HG02678 (cell line): Measurements from ENCODE around the gene CEP70.
"Not testable (repeated sequence)": the region's sequence is repeated elsewhere in the genome, so short reads cannot be mapped to it uniquely, and the experiment has no call there.

Source experiments
- ATAC-seq: cut with Tn5 transposase; IDR thresholded peaks from one replicate; pipeline ENCODE4 v1.9.1; 2021; ENCODE audit warnings: mild to moderate bottlenecking, moderate library complexity; ENCODE audit not compliant: unreplicated experiment

CEP70 gene

GRCh38 chr3:138593488-138594149 lies 441 bp downstream of the CEP70 start:
- ATAC-seq, result no peak

GRCh38 chr3:138591392-138591791 lies 2.7 kb downstream of the CEP70 start:
- no peak for ATAC-seq

GRCh38 chr3:138588445-138588844 lies 5.6 kb downstream of the CEP70 start:
- ATAC-seq, result no peak

GRCh38 chr3:138587374-138587773 lies 6.7 kb downstream of the CEP70 start:
- no peak for ATAC-seq

- ATAC-seq, result no peak
Observed at GRCh38 chr3:138578961-138579574, 15.0 kb downstream of the CEP70 start.

GRCh38 chr3:138578141-138578540 lies 15.9 kb downstream of the CEP70 start:
- peak; percentile 96 for ATAC-seq

GRCh38 chr3:138573138-138573537 lies 20.9 kb downstream of the CEP70 start:
- no peak for ATAC-seq

- not testable (repeated sequence) for ATAC-seq
Observed at GRCh38 chr3:138569624-138570023, 24.4 kb downstream of the CEP70 start.

- ATAC-seq, result no peak
Observed at GRCh38 chr3:138569090-138569489, 25.0 kb downstream of the CEP70 start.

GRCh38 chr3:138567403-138567802 lies 26.7 kb downstream of the CEP70 start:
- ATAC-seq, result no peak

GRCh38 chr3:138566293-138566692 lies 27.8 kb downstream of the CEP70 start:
- not testable (repeated sequence) for ATAC-seq

- not testable (repeated sequence) for ATAC-seq
Observed at GRCh38 chr3:138562902-138563301, 31.2 kb downstream of the CEP70 start.

- no peak for ATAC-seq
Observed at GRCh38 chr3:138560501-138560900, 33.6 kb downstream of the CEP70 start.

GRCh38 chr3:138559134-138559533 lies 34.9 kb downstream of the CEP70 start:
- ATAC-seq, result no peak

- ATAC-seq, result not testable (repeated sequence)
Observed at GRCh38 chr3:138554775-138555174, 39.3 kb downstream of the CEP70 start.

GRCh38 chr3:138550958-138551357 lies 43.1 kb downstream of the CEP70 start:
- ATAC-seq, result not testable (repeated sequence)

- ATAC-seq, result no peak
Observed at GRCh38 chr3:138549179-138549977, 44.7 kb downstream of the CEP70 start.

- ATAC-seq, result no peak
Observed at GRCh38 chr3:138547342-138547975, 46.6 kb downstream of the CEP70 start.

GRCh38 chr3:138544546-138544945 lies 49.5 kb downstream of the CEP70 start:
- ATAC-seq, result no peak

GRCh38 chr3:138542977-138543376 lies 51.1 kb downstream of the CEP70 start:
- no peak for ATAC-seq

- ATAC-seq, result no peak
Observed at GRCh38 chr3:138539352-138539751, 54.7 kb downstream of the CEP70 start.
